Activated naive CD8-positive, alpha-beta T cell treated with anti-CD3 and anti-CD28 coated beads, Interleukin-2, amount 10 ng/mL, durations not matched to agents 7 days and 5 days (primary cell): ENCODE results near the gene ZNF507. TPM values are rescaled to one million over a fixed set of nuclear protein-coding genes. Genes with fewer than 3 reads are reported as not detected.

Experiments
- ATAC-seq: fragments of 150-1000 bp; cut with Tn5 transposase; one replicate; pipeline ENCODE4 v1.10.0; 2021; ENCODE audit warnings: low read depth, moderate library complexity
- POLR2A ChIA-PET: fragments of 350-600 bp; sonication (Branson Sonifier 250); formaldehyde crosslinking; loops from one replicate; lab custom pipeline; 2021; ENCODE audit warnings: antibody characterized with exemption; lab: Charles Lee
- DNase-seq: peaks from one replicate; pipeline ENCODE4 v3.0.0; 2021
- H3K27ac Mint-ChIP-seq: one replicate; pipeline ENCODE4 v1.8.0; 2022; ENCODE audit warnings: mild to moderate bottlenecking, mixed read lengths
- H3K27me3 Mint-ChIP-seq: one replicate; pipeline ENCODE4 v1.8.0; 2022; ENCODE audit warnings: mild to moderate bottlenecking, moderate library complexity, mixed read lengths
- H3K36me3 Mint-ChIP-seq: one replicate; pipeline ENCODE4 v1.8.0; 2021; ENCODE audit warnings: mild to moderate bottlenecking, mixed read lengths
- H3K4me1 Mint-ChIP-seq: one replicate; pipeline ENCODE4 v1.8.0; 2021; ENCODE audit warnings: mixed read lengths
- H3K4me3 Mint-ChIP-seq: one replicate; pipeline ENCODE4 v1.8.0; 2022; ENCODE audit warnings: mild to moderate bottlenecking, moderate library complexity, mixed read lengths
- H3K9me3 Mint-ChIP-seq: one replicate; pipeline ENCODE4 v1.8.0; 2021; ENCODE audit warnings: mixed read lengths
- total RNA-seq, 2 experiments: library from RNA; stranded (reverse); gene quantifications; one replicate each; pipeline ENCODE4 v1.2.3, GENCODE V29; 2021

Gene ZNF507
- total RNA-seq, 2 experiments from 2014 or later: 31.5 to 32.2 TPM

- ATAC-seq: no peak
- POLR2A ChIA-PET: no interaction called here
- Mint-ChIP-seq H3K36me3 (peaks cover 6% of the 10 kb centered on the region), H3K4me1 (peaks cover 5% of the 10 kb centered on the region), H3K27ac (no peak overlapping the region), H3K27me3 (no peaks in the 10 kb centered on the region), H3K9me3 (no peaks in the 10 kb centered on the region), H3K4me3 (no peak overlapping the region)
- DNase-seq: no peak
Measured at GRCh38 chr19:32397671-32398101, 52.3 kb downstream of the ZNF507 start.

GRCh38 chr19:32401992-32402391 is 56.6 kb downstream of the ZNF507 start:
- DNase-seq (no peak), ATAC-seq (no peak)
- Mint-ChIP-seq H3K9me3 (no peaks in the 10 kb centered on the region), H3K4me3 (no peak overlapping the region), H3K36me3 (peaks cover 4% of the 10 kb centered on the region), H3K27ac (no peak overlapping the region), H3K4me1 (peaks cover 19% of the 10 kb centered on the region), H3K27me3 (no peaks in the 10 kb centered on the region)
- POLR2A ChIA-PET: no interaction called here

GRCh38 chr19:32403291-32403995 is 58.0 kb downstream of the ZNF507 start:
- Mint-ChIP-seq H3K9me3 (no peaks in the 10 kb centered on the region), H3K27me3 (no peaks in the 10 kb centered on the region), H3K4me1 (peaks cover 19% of the 10 kb centered on the region), H3K36me3 (peaks cover 4% of the 10 kb centered on the region), H3K27ac (no peak overlapping the region), H3K4me3 (no peak overlapping the region)
- DNase-seq: no peak
- POLR2A ChIA-PET: interaction anchor here (0.8 to 1.3 kb wide), 2 partner anchors 44 to 57 kb away, joined by 3 to 4 read pairs; no protein-coding TSS in a partner anchor
- ATAC-seq: no peak

- DNase-seq: no peak
- POLR2A ChIA-PET: interaction anchor here (0.8 to 1.4 kb wide), 3 partner anchors 45 to 176 kb away, joined by 3 to 8 read pairs (median 4); partner anchors contain the start of gene PDCD5
- Mint-ChIP-seq H3K27ac (no peak overlapping the region), H3K4me1 (peaks cover 19% of the 10 kb centered on the region), H3K27me3 (no peaks in the 10 kb centered on the region), H3K4me3 (peak overlapping the region; percentile 86), H3K9me3 (no peaks in the 10 kb centered on the region), H3K36me3 (peaks cover 9% of the 10 kb centered on the region)
- ATAC-seq: no peak
Measured at GRCh38 chr19:32404213-32404932, 59.0 kb downstream of the ZNF507 start.

- H3K36me3 Mint-ChIP-seq: peaks cover 13% of the 10 kb centered on the region
- no peaks in the 10 kb centered on the region for H3K27me3 Mint-ChIP-seq
- peak; percentile 12 for ATAC-seq
- H3K9me3 Mint-ChIP-seq: no peaks in the 10 kb centered on the region
- peaks cover 19% of the 10 kb centered on the region for H3K4me1 Mint-ChIP-seq
- DNase-seq: no peak
- POLR2A ChIA-PET: interaction anchor here (0.6 to 2.0 kb wide), 9 partner anchors 9 to 1414 kb away, joined by 3 to 22 read pairs (median 4); partner anchors contain the start of genes ANKRD27, NUDT19, PDCD5 and ZNF507
- H3K27ac Mint-ChIP-seq: peak overlapping the region; percentile 79
- H3K4me3 Mint-ChIP-seq: peak overlapping the region; percentile 86
Measured at GRCh38 chr19:32404933-32405430, 59.6 kb downstream of the ZNF507 start.

GRCh38 chr19:32405431-32406160 is 60.2 kb downstream of the ZNF507 start, which contains the start of gene DPY19L3:
Gene DPY19L3, plus strand, starts transcription at chr19:32405770. Its CDS starts 2,484 bp downstream, at chr19:32408254.
- ATAC-seq: peak; percentile 92
- POLR2A ChIA-PET: interaction anchor here (0.6 to 2.0 kb wide), 10 partner anchors 9 to 1413 kb away, joined by 3 to 22 read pairs (median 4); partner anchors contain the start of genes ANKRD27, NUDT19, PDCD5 and ZNF507

GRCh38 chr19:32406161-32407003 is 61.0 kb downstream of the ZNF507 start:
- Mint-ChIP-seq H3K9me3 (no peaks in the 10 kb centered on the region), H3K27ac (peak overlapping the region; percentile 85), H3K36me3 (peaks cover 12% of the 10 kb centered on the region), H3K4me1 (peaks cover 17% of the 10 kb centered on the region), H3K4me3 (peak overlapping the region; percentile 85), H3K27me3 (no peaks in the 10 kb centered on the region)
- ATAC-seq (no peak), DNase-seq (no peak)
- POLR2A ChIA-PET: interaction anchor here (0.6 to 2.0 kb wide), 8 partner anchors 17 to 1384 kb away, joined by 3 to 22 read pairs (median 3); partner anchors contain the start of genes ANKRD27, NUDT19 and ZNF507

More at GRCh38 chr19:32405431-32406160, 60.2 kb downstream of the ZNF507 start, which contains the start of gene DPY19L3:
- DNase-seq: peak; percentile 95
- Mint-ChIP-seq H3K9me3 (no peaks in the 10 kb centered on the region), H3K4me1 (peaks cover 19% of the 10 kb centered on the region), H3K27me3 (no peaks in the 10 kb centered on the region), H3K4me3 (peak within 1 kb of the TSS; percentile 86), H3K36me3 (peaks cover 13% of the 10 kb centered on the region), H3K27ac (peak within 1 kb of the TSS; percentile 91)

GRCh38 chr19:32407004-32407992 is 61.9 kb downstream of the ZNF507 start:
- Mint-ChIP-seq H3K36me3 (peaks cover 11% of the 10 kb centered on the region), H3K27ac (peak overlapping the region; percentile 85), H3K4me3 (peak overlapping the region; percentile 85), H3K9me3 (no peaks in the 10 kb centered on the region), H3K27me3 (no peaks in the 10 kb centered on the region), H3K4me1 (peaks cover 14% of the 10 kb centered on the region)
- no peak for ATAC-seq
- POLR2A ChIA-PET: no interaction called here
- no peak for DNase-seq

GRCh38 chr19:32415246-32415645 is 69.8 kb downstream of the ZNF507 start:
- ATAC-seq (no peak), DNase-seq (no peak)
- Mint-ChIP-seq H3K4me3 (no peak overlapping the region), H3K4me1 (no peaks in the 10 kb centered on the region), H3K36me3 (peaks cover 16% of the 10 kb centered on the region), H3K9me3 (no peaks in the 10 kb centered on the region), H3K27me3 (no peaks in the 10 kb centered on the region), H3K27ac (no peak overlapping the region)
- POLR2A ChIA-PET: no interaction called here

- Mint-ChIP-seq H3K36me3 (peaks cover 16% of the 10 kb centered on the region), H3K27me3 (no peaks in the 10 kb centered on the region), H3K9me3 (no peaks in the 10 kb centered on the region), H3K4me3 (no peak overlapping the region), H3K27ac (no peak overlapping the region), H3K4me1 (no peaks in the 10 kb centered on the region)
- DNase-seq: no peak
- ATAC-seq: no peak
- POLR2A ChIA-PET: no interaction called here
Measured at GRCh38 chr19:32415669-32416068, 70.3 kb downstream of the ZNF507 start.

- H3K9me3 Mint-ChIP-seq: no peaks in the 10 kb centered on the region
- POLR2A ChIA-PET: no interaction called here
- H3K36me3 Mint-ChIP-seq: peaks cover 16% of the 10 kb centered on the region
- H3K27ac Mint-ChIP-seq: no peak overlapping the region
- no peak overlapping the region for H3K4me3 Mint-ChIP-seq
- DNase-seq: no peak
- no peak for ATAC-seq
- no peaks in the 10 kb centered on the region for H3K27me3 Mint-ChIP-seq
- H3K4me1 Mint-ChIP-seq: peaks cover 4% of the 10 kb centered on the region
Measured at GRCh38 chr19:32416749-32417456, 71.5 kb downstream of the ZNF507 start.
